ENCODE results near the gene FAM13A. TPM values are rescaled to one million over a fixed set of nuclear protein-coding genes. Genes with fewer than 3 reads are reported as not detected.
"Not testable (repeated sequence)": the region's sequence is repeated elsewhere in the genome, so short reads cannot be mapped to it uniquely, and the experiment has no call there.

FAM13A gene
- total and polyA plus RNA-seq, 8 donors, result 15.7 to 56.4 (median 38.1) TPM

GRCh38 chr4:89023140-89023539, 33.8 kb downstream of the FAM13A start:
- DNase-seq (peak in 1 of 6 donors; percentile 12), FAIRE-seq (no peak), ATAC-seq (peak; percentile 70 to 84 (median 79))
- Histone ChIP-seq H3K27ac (peak overlapping the region in 2 of 4 donors; percentile 52 to 71), H3K9me3 (no peaks in the 10 kb centered on the region), H3K36me3 (peaks cover 0 to 5% (median 0%) of the 10 kb centered on the region in 3 donors), H3K4me1 (peaks cover 14 to 27% (median 24%) of the 10 kb centered on the region in 3 donors), H3K27me3 (no peaks in the 10 kb centered on the region), H3K4me3 (no peak overlapping the region)
- TF ChIP-seq CTCF (IDR thresholded peaks at IDR 0.05), result no peak
- intact Hi-C loops (cut with DNase I), result loop anchor here in 2 of 3 donors (5.0 to 10.0 kb wide), 3 partner anchors 201 to 318 kb away; no protein-coding TSS in a partner anchor
- WGBS, 2 donors, result 19 to 47% methylated on average over 1 of the region's 1 CpG

- Histone ChIP-seq H3K27ac (peak overlapping the region in 2 of 4 donors; percentile 52 to 71), H3K27me3 (no peaks in the 10 kb centered on the region), H3K36me3 (peaks cover 0 to 5% (median 0%) of the 10 kb centered on the region in 3 donors), H3K4me3 (no peak overlapping the region), H3K9me3 (no peaks in the 10 kb centered on the region), H3K4me1 (peaks cover 14 to 27% (median 24%) of the 10 kb centered on the region in 3 donors)
- intact Hi-C loops (cut with DNase I), result loop anchor here in 2 of 3 donors (5.0 to 10.0 kb wide), 3 partner anchors 200 to 318 kb away; no protein-coding TSS in a partner anchor
- no peak for FAIRE-seq
- DNase-seq, result no peak
- no peak for TF ChIP-seq CTCF (IDR thresholded peaks at IDR 0.05)
- ATAC-seq, result peak in 3 of 4 donors; percentile 16 to 39 (median 28)
- 43 to 49% methylated on average over 7 of the region's 7 CpGs for WGBS, 2 donors
Observed at GRCh38 chr4:89022426-89023128, 34.4 kb downstream of the FAM13A start.

GRCh38 chr4:89021684-89022083, 35.3 kb downstream of the FAM13A start:
- peaks cover 0 to 5% (median 0%) of the 10 kb centered on the region in 3 donors for H3K36me3 ChIP-seq
- WGBS, 2 donors, result 27 to 29% methylated on average over 2 of the region's 2 CpGs
- H3K9me3 ChIP-seq, result no peaks in the 10 kb centered on the region
- peak in 1 of 4 donors; percentile 9 for ATAC-seq
- intact Hi-C loops (cut with DNase I), result loop anchor here in 2 of 3 donors (5.0 to 10.0 kb wide), 3 partner anchors 199 to 317 kb away; no protein-coding TSS in a partner anchor
- DNase-seq, result no peak
- no peak overlapping the region for H3K4me3 ChIP-seq
- H3K4me1 ChIP-seq, result peaks cover 14 to 27% (median 24%) of the 10 kb centered on the region in 3 donors
- FAIRE-seq, result no peak
- peak overlapping the region in 2 of 4 donors; percentile 52 to 71 for H3K27ac ChIP-seq
- no peaks in the 10 kb centered on the region for H3K27me3 ChIP-seq
- no peak for TF ChIP-seq CTCF (IDR thresholded peaks at IDR 0.05)

- H3K4me3 ChIP-seq, result no peak overlapping the region
- no peaks in the 10 kb centered on the region for H3K27me3 ChIP-seq
- peaks cover 0 to 5% (median 0%) of the 10 kb centered on the region in 3 donors for H3K36me3 ChIP-seq
- H3K4me1 ChIP-seq, result peaks cover 14 to 27% (median 24%) of the 10 kb centered on the region in 3 donors
- WGBS, 2 donors, result 54 to 88% methylated on average over 1 of the region's 1 CpG
- no peak for FAIRE-seq
- DNase-seq, result no peak
- no peak for ATAC-seq
- no peaks in the 10 kb centered on the region for H3K9me3 ChIP-seq
- intact Hi-C loops (cut with DNase I), result loop anchor here in 2 of 3 donors (5.0 to 10.0 kb wide), 3 partner anchors 199 to 316 kb away; no protein-coding TSS in a partner anchor
- no peak for TF ChIP-seq CTCF (IDR thresholded peaks at IDR 0.05)
- no peak overlapping the region for H3K27ac ChIP-seq
Observed at GRCh38 chr4:89021062-89021461, 35.9 kb downstream of the FAM13A start.

- DNase-seq; H3K27ac ChIP-seq; H3K9me3 ChIP-seq; H3K4me3 ChIP-seq; H3K36me3 ChIP-seq; H3K4me1 ChIP-seq; H3K27me3 ChIP-seq; intact Hi-C loops (cut with DNase I); ATAC-seq; FAIRE-seq: not testable (repeated sequence)
- WGBS, 2 donors, result 92 to 93% methylated on average over 10 of the region's 10 CpGs
Observed at GRCh38 chr4:89014897-89015296, 42.1 kb downstream of the FAM13A start.
